Peyer's patch (tissue), 4 donors: Measurements from ENCODE around the gene CHAC1. TPM values are rescaled to one million over a fixed set of nuclear protein-coding genes. Genes with fewer than 3 reads are reported as not detected.

Source experiments
- DNase-seq, 3 donors: peaks; one replicate each; pipeline ENCODE4 v3.0.0-alpha.2; 2017 to 2019
- H3K27ac ChIP-seq, 4 donors: fragments of 200-600 bp; sonication (generic); one replicate each; pipeline ENCODE4 v1.5.1; 2016 to 2019
- H3K27me3 ChIP-seq, 2 donors: fragments of 200-600 bp; sonication (generic); one replicate each; pipeline ENCODE4 v1.5.1; 2019
- H3K36me3 ChIP-seq, 3 donors: fragments of 200-600 bp; sonication (generic); one replicate each; pipeline ENCODE4 v1.5.1; 2016 to 2019
- H3K4me1 ChIP-seq, 4 donors: fragments of 200-600 bp; sonication (generic); one replicate each; pipeline ENCODE4 v1.5.1; 2016 to 2019
- H3K4me3 ChIP-seq, 4 donors: fragments of 200-600 bp; sonication (generic); 1 replicate in 3 of 4; 2 replicates in 1 of 4; pipeline ENCODE4 v1.5.1; 2016 to 2019; ENCODE audit warnings: mild to moderate bottlenecking in 1 of 4
- H3K9me3 ChIP-seq, 4 donors: fragments of 200-600 bp; sonication (generic); one replicate each; pipeline ENCODE4 v1.5.1; 2016 to 2019; ENCODE audit warnings: mild to moderate bottlenecking in 1 of 4
- POLR2A ChIP-seq, 2 donors: fragments of 450-650 bp; IDR thresholded peaks; one replicate each; pipeline ENCODE4 v1.5.1; 2017; ENCODE audit warnings: antibody characterized with exemption in 2 of 2, mild to moderate bottlenecking in 2 of 2, moderate library complexity in 2 of 2
- total RNA-seq, 4 donors: library from RNA; depleted of rRNA; stranded (reverse); fragments of >200 nt; gene quantifications; one replicate each; pipeline ENCODE4 v1.1.0, GENCODE V29; 2016
- TF ChIP-seq, protein P1 (sequence below), 6 experiments: fragments of 450-650 bp in 4 of 6; fragments of 200-600 bp in 2 of 6; sonication (generic) in 1 of 6; IDR thresholded peaks; one replicate each; pipeline ENCODE4 v1.5.1; 2017 to 2019; ENCODE audit warnings: antibody characterized with exemption in 6 of 6, mild to moderate bottlenecking in 3 of 6, moderate library complexity in 1 of 6

CHAC1 gene
- total RNA-seq, 4 donors from 2014 or later: 2.4 TPM; not detected in 3

DNA sequence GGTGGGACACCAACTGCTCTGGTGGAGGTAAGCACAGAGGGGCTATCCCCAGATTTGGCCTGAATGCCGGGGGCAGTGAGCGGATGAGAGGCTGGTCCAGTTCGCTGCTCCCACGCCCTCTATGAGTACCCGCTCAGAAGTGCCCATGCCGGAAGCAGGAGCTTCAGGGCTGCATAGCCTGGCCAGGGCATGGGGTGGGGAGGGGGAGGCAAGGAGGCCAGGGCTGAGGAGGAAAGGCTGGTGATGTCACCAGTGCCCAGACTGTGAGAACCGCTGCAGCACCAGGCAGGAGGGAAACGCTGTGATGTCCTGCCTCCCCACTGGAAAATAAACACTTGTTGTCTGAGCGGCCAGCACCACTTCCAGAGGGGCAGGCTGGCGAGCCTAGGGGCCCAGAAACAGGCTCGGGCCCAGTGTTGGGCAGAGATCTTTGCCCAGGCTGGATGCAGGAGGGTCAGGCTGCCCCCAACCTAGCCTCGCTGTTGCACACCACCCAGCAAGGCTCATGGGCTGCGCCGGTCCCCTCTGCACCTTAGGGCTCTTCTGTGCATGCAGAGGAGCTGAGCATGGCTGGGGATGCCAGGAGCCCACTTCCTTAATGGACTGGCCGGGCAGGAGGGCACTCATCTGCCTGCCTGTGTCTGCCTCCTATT lies 35.0 kb upstream of the CHAC1 start:
- TF ChIP-seq, protein P1, sequence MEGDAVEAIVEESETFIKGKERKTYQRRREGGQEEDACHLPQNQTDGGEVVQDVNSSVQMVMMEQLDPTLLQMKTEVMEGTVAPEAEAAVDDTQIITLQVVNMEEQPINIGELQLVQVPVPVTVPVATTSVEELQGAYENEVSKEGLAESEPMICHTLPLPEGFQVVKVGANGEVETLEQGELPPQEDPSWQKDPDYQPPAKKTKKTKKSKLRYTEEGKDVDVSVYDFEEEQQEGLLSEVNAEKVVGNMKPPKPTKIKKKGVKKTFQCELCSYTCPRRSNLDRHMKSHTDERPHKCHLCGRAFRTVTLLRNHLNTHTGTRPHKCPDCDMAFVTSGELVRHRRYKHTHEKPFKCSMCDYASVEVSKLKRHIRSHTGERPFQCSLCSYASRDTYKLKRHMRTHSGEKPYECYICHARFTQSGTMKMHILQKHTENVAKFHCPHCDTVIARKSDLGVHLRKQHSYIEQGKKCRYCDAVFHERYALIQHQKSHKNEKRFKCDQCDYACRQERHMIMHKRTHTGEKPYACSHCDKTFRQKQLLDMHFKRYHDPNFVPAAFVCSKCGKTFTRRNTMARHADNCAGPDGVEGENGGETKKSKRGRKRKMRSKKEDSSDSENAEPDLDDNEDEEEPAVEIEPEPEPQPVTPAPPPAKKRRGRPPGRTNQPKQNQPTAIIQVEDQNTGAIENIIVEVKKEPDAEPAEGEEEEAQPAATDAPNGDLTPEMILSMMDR (IDR thresholded peaks at IDR 0.05): no peak
- no peak for TF ChIP-seq POLR2A (IDR thresholded peaks at IDR 0.05)
- no peaks in the 10 kb centered on the region for H3K36me3 ChIP-seq
- no peak overlapping the region for H3K4me3 ChIP-seq
- no peaks in the 10 kb centered on the region for H3K27me3 ChIP-seq
- no peaks in the 10 kb centered on the region for H3K9me3 ChIP-seq
- peak overlapping the region in 2 of 4 donors; percentile 26 to 49 for H3K27ac ChIP-seq
- peaks cover 0 to 16% (median 0%) of the 10 kb centered on the region in 4 donors for H3K4me1 ChIP-seq
- no peak for DNase-seq

DNA sequence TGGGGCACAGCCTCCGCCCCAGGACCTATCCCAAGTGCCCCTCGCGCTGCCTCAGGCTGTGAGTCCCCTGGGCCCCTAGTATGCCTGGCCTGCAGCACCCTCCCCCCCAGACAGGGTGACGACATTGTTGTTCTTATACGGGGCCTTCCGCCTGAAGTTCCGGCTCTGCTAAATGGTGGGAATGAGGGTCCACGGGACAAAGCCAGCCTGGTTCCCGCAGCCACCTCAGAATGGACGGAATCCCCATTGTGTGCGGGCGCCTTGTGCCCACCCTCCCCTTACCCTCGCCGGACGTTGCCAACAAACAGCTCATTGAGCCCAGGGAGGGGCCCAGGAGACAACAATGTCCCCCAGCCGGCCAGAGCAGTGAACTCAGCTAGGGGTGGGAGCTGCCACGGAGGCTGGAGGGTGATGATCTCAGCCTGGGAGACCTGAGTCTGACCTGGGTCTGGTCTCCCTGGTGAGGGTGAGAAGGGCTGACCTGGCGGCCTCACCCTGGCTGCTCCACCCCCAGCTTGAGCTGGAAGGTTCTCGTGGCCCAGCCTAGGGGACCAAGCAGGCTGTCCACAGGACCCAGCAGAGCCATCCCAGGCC lies 34.4 kb upstream of the CHAC1 start:
- Histone ChIP-seq H3K27ac (peak overlapping the region in 2 of 4 donors; percentile 26 to 49), H3K4me1 (peaks cover 0 to 22% (median 0%) of the 10 kb centered on the region in 4 donors), H3K4me3 (no peak overlapping the region), H3K36me3 (no peaks in the 10 kb centered on the region), H3K27me3 (no peaks in the 10 kb centered on the region), H3K9me3 (no peaks in the 10 kb centered on the region)
- DNase-seq: no peak
- TF ChIP-seq POLR2A (IDR thresholded peaks at IDR 0.05): no peak
- TF ChIP-seq, protein P1 (IDR thresholded peaks at IDR 0.05): no peak

DNA sequence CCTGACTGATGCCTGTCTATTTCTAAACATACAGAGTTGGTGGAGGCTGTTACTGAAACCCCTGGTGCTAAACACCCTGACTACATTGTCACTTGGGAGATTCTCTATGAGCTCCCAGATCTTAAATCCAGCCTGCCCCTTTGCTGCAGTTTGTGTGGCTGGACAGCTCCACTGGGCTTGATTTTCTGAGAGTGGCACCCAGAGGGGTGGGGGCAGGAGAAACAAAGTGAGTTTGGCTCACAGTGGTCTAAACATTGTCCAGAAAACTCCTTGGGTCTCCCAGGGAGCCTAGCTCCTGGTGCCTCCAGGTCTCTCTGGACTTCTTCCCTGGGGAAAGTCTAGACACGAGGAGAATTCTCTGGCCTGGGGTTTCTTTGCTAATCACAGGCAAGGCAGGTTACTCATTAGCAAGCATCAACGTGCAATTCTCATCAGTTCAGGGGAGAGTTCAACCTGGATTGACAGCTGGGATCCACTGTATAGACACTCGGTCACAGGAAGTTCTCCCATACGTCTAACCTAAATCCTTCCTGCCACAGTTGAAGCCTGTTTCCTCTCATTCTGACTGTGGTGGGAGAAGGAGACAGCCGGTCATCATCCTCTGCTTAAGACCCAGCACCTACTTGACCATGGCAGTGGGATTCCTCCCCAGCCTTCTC lies 31.2 kb upstream of the CHAC1 start:
- Histone ChIP-seq H3K27me3 (no peaks in the 10 kb centered on the region), H3K4me1 (peaks cover 6 to 41% (median 13%) of the 10 kb centered on the region in 4 donors), H3K9me3 (no peaks in the 10 kb centered on the region), H3K36me3 (no peaks in the 10 kb centered on the region), H3K27ac (peak overlapping the region in 3 of 4 donors; percentile 40 to 89 (median 69)), H3K4me3 (no peak overlapping the region)
- DNase-seq: no peak
- no peak for TF ChIP-seq POLR2A (IDR thresholded peaks at IDR 0.05)
- TF ChIP-seq, protein P1 (IDR thresholded peaks at IDR 0.05): no peak

DNA sequence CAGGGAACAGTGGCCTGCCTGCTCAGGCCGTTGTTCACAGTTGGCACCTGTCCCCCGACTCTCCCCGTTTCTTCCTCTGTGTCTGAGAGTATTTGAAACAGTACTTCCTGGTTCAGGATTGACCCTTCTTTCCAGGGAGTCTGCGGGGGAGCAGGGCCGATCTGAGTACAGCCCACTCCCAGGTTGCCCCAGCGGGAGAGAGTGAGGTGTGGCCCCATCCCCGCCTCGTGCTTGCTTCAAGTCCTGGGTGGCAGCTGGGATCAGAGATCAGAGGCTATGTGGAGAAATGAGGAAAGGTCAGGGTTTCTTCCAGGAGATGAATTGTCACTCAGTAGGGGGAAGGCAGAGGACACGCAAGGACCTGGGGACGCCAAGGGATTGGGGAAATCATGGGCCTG lies 30.7 kb upstream of the CHAC1 start:
- no peaks in the 10 kb centered on the region for H3K36me3 ChIP-seq
- TF ChIP-seq, protein P1 (IDR thresholded peaks at IDR 0.05): peak in 1 of 6 experiments; percentile 10
- TF ChIP-seq POLR2A (IDR thresholded peaks at IDR 0.05): peak in 1 of 2 donors; percentile 11
- peaks cover 6 to 46% (median 18%) of the 10 kb centered on the region in 4 donors for H3K4me1 ChIP-seq
- peak overlapping the region in 3 of 4 donors; percentile 40 to 89 (median 69) for H3K27ac ChIP-seq
- no peaks in the 10 kb centered on the region for H3K27me3 ChIP-seq
- H3K9me3 ChIP-seq: no peaks in the 10 kb centered on the region
- DNase-seq: peak in 1 of 3 donors; percentile 68
- no peak overlapping the region for H3K4me3 ChIP-seq

DNA sequence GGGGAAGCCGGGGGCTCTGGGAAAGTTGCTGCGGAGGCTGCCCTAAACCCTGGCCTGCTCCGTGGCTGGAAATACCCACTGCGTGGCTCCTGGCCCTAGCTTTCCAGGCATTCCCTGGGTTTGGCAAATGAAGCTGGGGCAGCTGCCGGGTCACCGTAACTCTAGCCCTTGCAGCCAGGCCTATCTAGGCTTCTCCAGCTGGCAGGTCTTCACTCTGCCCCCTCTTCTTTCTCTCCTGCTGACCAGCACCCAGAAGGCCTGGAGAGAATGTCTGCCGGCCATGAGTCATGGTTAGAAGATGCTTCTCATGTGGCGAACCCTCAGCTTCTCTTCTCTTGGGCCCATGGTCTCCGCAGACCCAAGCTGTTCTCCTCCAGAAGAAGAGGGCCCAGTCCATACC lies 29.7 kb upstream of the CHAC1 start:
- TF ChIP-seq, protein P1 (IDR thresholded peaks at IDR 0.05): no peak
- no peak for TF ChIP-seq POLR2A (IDR thresholded peaks at IDR 0.05)
- no peaks in the 10 kb centered on the region for H3K9me3 ChIP-seq
- no peaks in the 10 kb centered on the region for H3K36me3 ChIP-seq
- H3K27ac ChIP-seq: peak overlapping the region in 1 of 4 donors; percentile 69
- H3K4me1 ChIP-seq: peaks cover 10 to 56% (median 26%) of the 10 kb centered on the region in 4 donors
- no peaks in the 10 kb centered on the region for H3K27me3 ChIP-seq
- no peak overlapping the region for H3K4me3 ChIP-seq
- no peak for DNase-seq
